Esophagus squamous epithelium (tissue), 5 donors: ENCODE measurements around the gene KCNS1. TPM values are rescaled to one million over a fixed set of nuclear protein-coding genes. Genes with fewer than 3 reads are reported as not detected.

Source experiments
- DNase-seq: peaks from one replicate; lab custom pipeline; 2025; lab: John Stamatoyannopoulos, UW
- H3K27ac ChIP-seq, 4 donors: fragments of 200-600 bp; sonication (generic); one replicate each; pipeline ENCODE4 v1.5.1; 2016 to 2019; ENCODE audit warnings: mild to moderate bottlenecking in 1 of 4
- H3K27me3 ChIP-seq, 4 donors: fragments of 200-600 bp; sonication (generic); 1 replicate in 3 of 4; 2 replicates in 1 of 4; pipeline versions ENCODE4 v1.5.1 to v1.6.0; 2017 to 2021; ENCODE audit warnings: antibody characterized with exemption in 1 of 4
- H3K36me3 ChIP-seq, 3 donors: fragments of 200-600 bp; sonication (generic); one replicate each; pipeline ENCODE4 v1.5.1; 2016 to 2019
- H3K4me1 ChIP-seq, 3 donors: fragments of 200-600 bp; sonication (generic); one replicate each; pipeline ENCODE4 v1.5.1; 2017 to 2019
- H3K4me3 ChIP-seq, 4 donors: fragments of 200-600 bp; sonication (generic); 1 replicate in 3 of 4; 2 replicates in 1 of 4; pipeline ENCODE4 v1.5.1; 2016 to 2019; ENCODE audit warnings: mild to moderate bottlenecking in 2 of 4, moderate library complexity in 1 of 4
- H3K9me3 ChIP-seq, 3 donors: fragments of 200-600 bp; sonication (generic); one replicate each; pipeline ENCODE4 v1.5.1; 2016 to 2019
- POLR2A ChIP-seq, 4 donors: fragments of 450-650 bp; IDR thresholded peaks; one replicate each; pipeline ENCODE4 v1.6.1; 2017; ENCODE audit warnings: antibody characterized with exemption in 4 of 4, mild to moderate bottlenecking in 4 of 4, moderate library complexity in 3 of 4
- WGBS, 2 donors: methylation state at CpG; one replicate each; pipeline ENCODE4 v1.1.5; 2018; 5-methylcytosine and 5-hydroxymethylcytosine counted together
- intact Hi-C: fragments of 100-400 bp; cut with DNase I; formaldehyde crosslinking; loops from one replicate; pipeline ENCODE4 v1.15.0; 2022
- total RNA-seq, 4 donors: library from RNA; depleted of rRNA; stranded (reverse); fragments of >200 nt; gene quantifications; one replicate each; pipeline ENCODE4 v1.1.0, GENCODE V29; 2016
- TF ChIP-seq, protein P1 (sequence below), 6 experiments: fragments of 450-650 bp in 4 of 6; fragments of 200-600 bp in 2 of 6; sonication (generic) in 2 of 6; IDR thresholded peaks; one replicate each; pipeline ENCODE4 v1.5.1; 2016 to 2019; ENCODE audit warnings: antibody characterized with exemption in 6 of 6, mild to moderate bottlenecking in 4 of 6, moderate library complexity in 4 of 6
- donor health status: DM: yes; HTN: yes; CAD: no.

The KCNS1 gene
- total RNA-seq, 4 donors from 2014 or later = 0.22 to 0.80 (median 0.29) TPM; not detected in 1

DNA sequence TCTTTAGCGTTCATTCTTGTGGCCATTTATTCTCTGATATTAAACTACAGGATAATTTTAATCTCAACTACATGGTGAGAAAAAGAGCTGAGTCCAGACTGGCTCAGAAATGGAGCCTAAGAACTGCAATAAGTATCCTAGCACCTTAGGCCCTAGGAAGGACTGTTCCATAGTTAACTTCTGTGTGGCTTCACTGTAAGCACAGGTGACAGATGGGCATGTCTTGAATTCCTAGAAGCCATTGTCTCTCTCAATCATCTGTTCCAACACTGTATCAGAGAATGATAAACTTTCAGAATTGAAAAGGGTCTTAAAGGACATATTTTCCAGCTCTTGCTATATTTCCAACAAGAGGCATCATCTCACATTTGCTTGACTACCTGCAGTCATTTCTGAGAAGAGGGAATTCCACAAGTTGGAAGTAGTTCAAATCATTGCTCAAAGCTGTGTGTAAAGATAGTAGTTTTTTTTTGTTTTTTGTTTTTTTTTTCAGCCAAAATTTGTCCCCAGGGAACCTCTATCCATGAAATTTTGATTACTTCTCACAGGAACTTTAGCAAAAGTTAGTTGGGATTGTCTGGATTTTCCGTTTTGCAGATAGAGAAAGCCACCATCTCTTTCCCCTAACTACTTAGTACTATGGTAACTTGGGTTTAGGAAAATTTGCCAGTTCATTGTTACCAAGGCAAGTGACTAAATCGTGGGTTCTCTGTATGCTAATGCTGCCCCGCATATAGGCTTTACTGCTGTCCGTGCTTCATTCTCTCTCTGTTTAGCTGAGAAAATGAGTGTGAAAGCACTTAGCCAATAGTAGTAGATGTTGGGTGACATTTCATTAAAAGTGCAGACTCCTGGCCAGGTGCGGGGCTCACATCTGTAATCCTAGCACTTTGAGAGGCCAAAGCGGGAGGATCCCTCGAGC, 47.2 kb downstream of the KCNS1 start:
- H3K27ac ChIP-seq = no peak overlapping the region
- TF ChIP-seq POLR2A (IDR thresholded peaks at IDR 0.05) = no peak
- TF ChIP-seq, protein P1, sequence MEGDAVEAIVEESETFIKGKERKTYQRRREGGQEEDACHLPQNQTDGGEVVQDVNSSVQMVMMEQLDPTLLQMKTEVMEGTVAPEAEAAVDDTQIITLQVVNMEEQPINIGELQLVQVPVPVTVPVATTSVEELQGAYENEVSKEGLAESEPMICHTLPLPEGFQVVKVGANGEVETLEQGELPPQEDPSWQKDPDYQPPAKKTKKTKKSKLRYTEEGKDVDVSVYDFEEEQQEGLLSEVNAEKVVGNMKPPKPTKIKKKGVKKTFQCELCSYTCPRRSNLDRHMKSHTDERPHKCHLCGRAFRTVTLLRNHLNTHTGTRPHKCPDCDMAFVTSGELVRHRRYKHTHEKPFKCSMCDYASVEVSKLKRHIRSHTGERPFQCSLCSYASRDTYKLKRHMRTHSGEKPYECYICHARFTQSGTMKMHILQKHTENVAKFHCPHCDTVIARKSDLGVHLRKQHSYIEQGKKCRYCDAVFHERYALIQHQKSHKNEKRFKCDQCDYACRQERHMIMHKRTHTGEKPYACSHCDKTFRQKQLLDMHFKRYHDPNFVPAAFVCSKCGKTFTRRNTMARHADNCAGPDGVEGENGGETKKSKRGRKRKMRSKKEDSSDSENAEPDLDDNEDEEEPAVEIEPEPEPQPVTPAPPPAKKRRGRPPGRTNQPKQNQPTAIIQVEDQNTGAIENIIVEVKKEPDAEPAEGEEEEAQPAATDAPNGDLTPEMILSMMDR (IDR thresholded peaks at IDR 0.05) = no peak
- H3K36me3 ChIP-seq = peaks cover 0 to 43% (median 5%) of the 10 kb centered on the region in 3 donors
- WGBS, 2 donors = 67 to 81% methylated on average over 7 to 8 of the region's 8 CpGs
- peaks cover 0 to 16% (median 0%) of the 10 kb centered on the region in 3 donors for H3K4me1 ChIP-seq
- DNase-seq = no peak
- H3K27me3 ChIP-seq = no peaks in the 10 kb centered on the region
- H3K9me3 ChIP-seq = no peaks in the 10 kb centered on the region
- H3K4me3 ChIP-seq = no peak overlapping the region
- intact Hi-C loops = no loop called here

GRCh38 chr20:45052698-45053429, 48.1 kb downstream of the KCNS1 start:
- Histone ChIP-seq H3K4me3 (no peak overlapping the region), H3K9me3 (no peaks in the 10 kb centered on the region), H3K27me3 (no peaks in the 10 kb centered on the region), H3K36me3 (peaks cover 0 to 50% (median 5%) of the 10 kb centered on the region in 3 donors), H3K27ac (no peak overlapping the region), H3K4me1 (peaks cover 0 to 16% (median 0%) of the 10 kb centered on the region in 3 donors)
- no peak for DNase-seq
- intact Hi-C loops = no loop called here
- WGBS, 2 donors = 57 to 79% methylated on average over 7 of the region's 7 CpGs
- TF ChIP-seq, protein P1 (IDR thresholded peaks at IDR 0.05) = no peak
- TF ChIP-seq POLR2A (IDR thresholded peaks at IDR 0.05) = no peak

DNA sequence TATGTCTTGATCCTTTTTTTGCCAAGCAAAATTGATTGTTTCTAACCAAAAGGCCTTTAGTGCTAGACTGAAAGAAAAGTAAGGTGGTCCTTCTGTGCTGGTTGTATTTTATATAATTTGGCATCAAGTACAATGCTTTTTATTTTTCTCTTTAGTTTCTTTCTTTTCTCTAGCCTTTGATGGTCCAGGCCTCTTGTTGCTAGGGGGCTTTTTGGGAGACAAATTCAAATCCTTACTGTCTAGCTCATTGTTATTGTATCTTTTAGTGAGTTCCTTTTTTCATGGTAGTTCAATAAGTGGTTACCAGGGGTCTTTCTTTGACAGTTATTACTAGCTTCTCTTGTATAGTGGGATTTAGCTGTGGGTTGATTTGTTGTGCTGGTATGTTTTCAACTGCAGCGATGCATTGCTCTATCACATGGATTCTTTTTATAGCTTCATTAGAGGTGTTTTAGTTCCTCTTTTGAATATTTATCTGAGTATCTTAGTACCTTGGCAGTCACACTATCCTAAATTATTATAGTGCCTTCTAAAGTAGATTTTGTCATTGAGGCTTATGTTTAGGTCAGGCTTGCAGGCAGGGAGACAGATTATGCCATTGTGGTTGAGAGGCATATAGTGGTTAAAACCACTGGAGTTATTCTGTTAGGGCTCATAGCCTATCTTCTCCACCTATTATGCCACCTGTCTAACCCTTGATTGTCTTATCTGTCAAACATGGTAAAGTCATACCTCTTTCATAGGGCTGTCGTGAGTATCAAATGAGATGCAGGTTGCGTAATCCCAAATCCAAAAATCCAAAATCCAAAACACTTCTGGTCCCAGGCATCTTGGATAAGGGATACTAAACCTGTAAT, 49.5 kb downstream of the KCNS1 start:
- TF ChIP-seq, protein P1 (IDR thresholded peaks at IDR 0.05) = no peak
- TF ChIP-seq POLR2A (IDR thresholded peaks at IDR 0.05) = no peak
- Histone ChIP-seq H3K36me3 (peaks cover 0 to 45% (median 0%) of the 10 kb centered on the region in 3 donors), H3K4me1 (peaks cover 0 to 16% (median 0%) of the 10 kb centered on the region in 3 donors), H3K9me3 (no peaks in the 10 kb centered on the region), H3K27me3 (no peaks in the 10 kb centered on the region), H3K27ac (no peak overlapping the region), H3K4me3 (no peak overlapping the region)
- intact Hi-C loops = no loop called here
- WGBS, 2 donors = 70 to 77% methylated on average over 3 of the region's 3 CpGs
- no peak for DNase-seq

- no peak for TF ChIP-seq POLR2A (IDR thresholded peaks at IDR 0.05)
- TF ChIP-seq, protein P1 (IDR thresholded peaks at IDR 0.05) = no peak
- Histone ChIP-seq H3K4me3 (no peak overlapping the region), H3K27me3 (no peaks in the 10 kb centered on the region), H3K4me1 (peaks cover 0 to 16% (median 0%) of the 10 kb centered on the region in 3 donors), H3K9me3 (no peaks in the 10 kb centered on the region), H3K36me3 (peaks cover 0 to 36% (median 0%) of the 10 kb centered on the region in 3 donors), H3K27ac (no peak overlapping the region)
- 58 to 62% methylated on average over 5 of the region's 5 CpGs for WGBS, 2 donors
- intact Hi-C loops = loop anchor here (10.0 kb wide), 1 partner anchor 45 kb away; no protein-coding TSS in a partner anchor
- DNase-seq = no peak
Measured at GRCh38 chr20:45049904-45050471, 50.9 kb downstream of the KCNS1 start.
